Liver (tissue), 9 donors: ENCODE data around the gene MAP1A. TPM values are rescaled to one million over a fixed set of nuclear protein-coding genes. Genes with fewer than 3 reads are reported as not detected.

Experiments
- DNase-seq: peaks from one replicate; pipeline ENCODE4 v3.0.0-alpha.2; 2017; ENCODE audit warnings: low spot score
- H3K27ac ChIP-seq, 2 donors: one replicate each; pipeline ENCODE4 v1.7.0; 2013; ENCODE audit warnings: inconsistent platforms in 2 of 2, low read length in 2 of 2, control low read depth in 1 of 2, low read depth in 1 of 2, mild to moderate bottlenecking in 1 of 2
- H3K27me3 ChIP-seq, 4 donors: one replicate each; pipeline versions ENCODE4 v1.6.1 to v1.7.0; 2013; ENCODE audit warnings: low read length in 3 of 4, inconsistent platforms in 1 of 4, mild to moderate bottlenecking in 1 of 4, moderate library complexity in 1 of 4; ENCODE audit not compliant: control insufficient read depth in 4 of 4, insufficient read depth in 4 of 4
- H3K36me3 ChIP-seq, 4 donors: one replicate each; pipeline versions ENCODE4 v1.6.1 to v1.7.0; 2013; ENCODE audit warnings: low read length in 3 of 4, mild to moderate bottlenecking in 3 of 4, low read depth in 1 of 4, moderate library complexity in 1 of 4; ENCODE audit not compliant: control insufficient read depth in 4 of 4, insufficient read depth in 3 of 4
- H3K4me1 ChIP-seq, 4 donors: one replicate each; pipeline versions ENCODE4 v1.6.1 to v1.7.0; 2013; ENCODE audit warnings: low read length in 3 of 4, mild to moderate bottlenecking in 3 of 4, moderate library complexity in 1 of 4; ENCODE audit not compliant: control insufficient read depth in 4 of 4, insufficient read depth in 4 of 4
- H3K4me3 ChIP-seq, 3 donors: one replicate each; pipeline versions ENCODE4 v1.6.1 to v1.7.0; 2013; ENCODE audit warnings: low read length in 3 of 3, control low read depth in 1 of 3, low read depth in 1 of 3, mild to moderate bottlenecking in 1 of 3
- H3K9ac ChIP-seq, 2 donors: one replicate each; pipeline ENCODE4 v1.7.0; 2013; ENCODE audit warnings: low read length in 2 of 2, mild to moderate bottlenecking in 2 of 2, moderate library complexity in 2 of 2, control low read depth in 1 of 2, low read depth in 1 of 2
- H3K9me3 ChIP-seq, 4 donors: one replicate each; pipeline versions ENCODE4 v1.6.1 to v1.7.0; 2013; ENCODE audit warnings: low read length in 3 of 4; ENCODE audit not compliant: control insufficient read depth in 4 of 4
- GABPA ChIP-seq, 2 donors: IDR thresholded peaks in 1 of 2; conservative IDR thresholded peaks in 1 of 2; 2 replicates each; pipeline ENCODE4 v1.6.1; 2016; ENCODE audit warnings: antibody characterized with exemption in 2 of 2, mild to moderate bottlenecking in 1 of 2, moderate library complexity in 1 of 2
- HNF4A ChIP-seq, 2 donors: conservative IDR thresholded peaks; 2 replicates each; pipeline ENCODE4 v1.6.1; 2016; ENCODE audit warnings: antibody characterized with exemption in 2 of 2, mild to moderate bottlenecking in 2 of 2
- HNF4G ChIP-seq: IDR thresholded peaks from 2 replicates; pipeline ENCODE4 v1.6.1; 2016; ENCODE audit warnings: antibody characterized with exemption
- MAX ChIP-seq: IDR thresholded peaks from 2 replicates; pipeline ENCODE4 v1.6.1; 2016; ENCODE audit warnings: antibody characterized with exemption
- NR2F2 ChIP-seq: IDR thresholded peaks from 2 replicates; pipeline ENCODE4 v1.6.1; 2016; ENCODE audit warnings: antibody characterized with exemption
- RAD21 ChIP-seq, 2 donors: IDR thresholded peaks; 2 replicates each; pipeline ENCODE4 v1.6.1; 2016; ENCODE audit warnings: antibody characterized with exemption in 2 of 2, mild to moderate bottlenecking in 2 of 2
- REST ChIP-seq: IDR thresholded peaks from 2 replicates; pipeline ENCODE4 v1.6.1; 2016; ENCODE audit warnings: antibody characterized with exemption, mild to moderate bottlenecking
- SP1 ChIP-seq: IDR thresholded peaks from 2 replicates; pipeline ENCODE4 v1.6.1; 2018; ENCODE audit warnings: antibody characterized with exemption, mild to moderate bottlenecking
- TAF1 ChIP-seq: conservative IDR thresholded peaks from 2 replicates; pipeline ENCODE4 v1.6.1; 2016; ENCODE audit warnings: antibody characterized with exemption, mild to moderate bottlenecking
- YY1 ChIP-seq: IDR thresholded peaks from 2 replicates; pipeline ENCODE4 v1.6.1; 2016; ENCODE audit warnings: antibody characterized with exemption, mild to moderate bottlenecking
- ZBTB33 ChIP-seq: IDR thresholded peaks from 2 replicates; pipeline ENCODE4 v1.6.1; 2016; ENCODE audit warnings: antibody characterized with exemption
- WGBS: extraction: QIAGEN DNeasy Blood & Tissue Kit; methylation state at CpG from one replicate; pipeline ENCODE4 v1.1.7; 2013; 5-methylcytosine and 5-hydroxymethylcytosine counted together
- polyA plus RNA-seq, 2 donors: library from polyadenylated mRNA; stranded (reverse) in 1 of 2; unstranded in 1 of 2; fragments of 200-250 nt in 1 of 2; fragments of >200 nt in 1 of 2; fragmentation: Nextera tagmentation in 1 of 2; extraction: Ambion mirVana in 1 of 2; gene quantifications; one replicate each; pipeline versions ENCODE4 v1.2.1 to v1.2.3, GENCODE V29; 2013 to 2015
- total RNA-seq, 2 donors: library from RNA; depleted of rRNA; stranded (reverse); fragments of >200 nt; gene quantifications; one replicate each; pipeline ENCODE4 v1.2.3, GENCODE V29; 2014
- donor health status: healthy.
- donor health status: healthy.
- donor health status: healthy.
- donor health status: healthy.
- donor health status: healthy.

Gene MAP1A
- total and polyA plus RNA-seq, 4 donors: 0.11 to 0.89 (median 0.28) TPM

DNA sequence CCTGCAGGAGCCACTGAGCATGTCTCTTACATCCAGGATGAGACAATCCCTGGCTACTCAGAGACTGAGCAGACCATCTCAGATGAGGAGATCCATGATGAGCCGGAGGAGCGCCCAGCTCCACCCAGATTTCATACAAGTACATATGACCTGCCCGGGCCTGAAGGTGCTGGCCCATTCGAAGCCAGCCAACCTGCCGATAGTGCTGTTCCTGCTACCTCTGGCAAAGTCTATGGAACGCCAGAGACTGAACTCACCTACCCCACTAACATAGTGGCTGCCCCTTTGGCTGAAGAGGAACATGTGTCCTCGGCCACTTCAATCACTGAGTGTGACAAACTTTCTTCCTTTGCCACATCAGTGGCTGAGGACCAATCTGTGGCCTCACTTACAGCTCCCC, 6.2 kb downstream of the MAP1A start:
- H3K9ac ChIP-seq: no peak overlapping the region
- no peaks in the 10 kb centered on the region for H3K4me1 ChIP-seq
- H3K36me3 ChIP-seq: no peaks in the 10 kb centered on the region
- H3K9me3 ChIP-seq: no peaks in the 10 kb centered on the region
- H3K27me3 ChIP-seq: no peaks in the 10 kb centered on the region
- no peak for DNase-seq
- 93% methylated on average over 7 of the region's 7 CpGs for WGBS
- H3K27ac ChIP-seq: no peak overlapping the region
- no peak overlapping the region for H3K4me3 ChIP-seq
- TF ChIP-seq RAD21 (IDR thresholded peaks at IDR 0.05) (no peak), YY1 (no peak), NR2F2 (no peak), GABPA (IDR thresholded peaks at IDR 0.05 in 1 of 2, conservative IDR thresholded peaks at IDR 0.05 in 1 of 2) (no peak), MAX (no peak), HNF4A (conservative IDR thresholded peaks at IDR 0.05) (no peak), HNF4G (no peak), REST (no peak), ZBTB33 (no peak)

- Histone ChIP-seq H3K27me3 (no peaks in the 10 kb centered on the region), H3K9ac (no peak overlapping the region), H3K36me3 (no peaks in the 10 kb centered on the region), H3K4me3 (no peak overlapping the region), H3K4me1 (no peaks in the 10 kb centered on the region), H3K9me3 (no peaks in the 10 kb centered on the region), H3K27ac (no peak overlapping the region)
- WGBS: 89% methylated on average over 4 of the region's 4 CpGs
- TF ChIP-seq TAF1 (no peak), SP1 (no peak), REST (no peak)
- DNase-seq: no peak
Observed at GRCh38 chr15:43524254-43524845, 6.9 kb downstream of the MAP1A start.
